Measurements from ENCODE around the gene MAD1L1. TPM values are rescaled to one million over a fixed set of nuclear protein-coding genes. Genes with fewer than 3 reads are reported as not detected.
A peak's percentile ranks its signal among the peaks of the same experiment; 100 is the strongest.

Gene MAD1L1
- total and polyA plus RNA-seq, 2 of the 8 experiments (the other 6 are each of a cell fraction or from before 2014, with no cell fraction given) = 40.4 to 44.6 TPM

- peaks cover 0 to 16% (median 8%) of the 10 kb centered on the region in 4 experiments; a peak in 6 of 7 replicates for H3K4me1 ChIP-seq (replicated peaks in 1 of 4; ENCODE audit: control insufficient read depth in 3 of 4, insufficient read depth in 4 of 4, low read length in 3 of 4)
- no peak overlapping the region for H4K91ac ChIP-seq (replicated peaks; ENCODE audit: insufficient read length, low read length)
- no peak overlapping the region for H2BK15ac ChIP-seq (ENCODE audit: low read length)
- no peak overlapping the region for H3K4ac ChIP-seq (replicated peaks; ENCODE audit: insufficient read length, low read depth, low read length)
- no peak overlapping the region for H2AK5ac ChIP-seq (ENCODE audit: low read depth, low read length)
- no peak overlapping the region for H2BK120ac ChIP-seq (replicated peaks; ENCODE audit: low read depth, low read length)
- H2AFZ ChIP-seq (ENCODE audit: low read length) = no peak overlapping the region
- H2BK20ac ChIP-seq (ENCODE audit: low read length) = no peak overlapping the region
- H3K4me2 ChIP-seq (ENCODE audit: insufficient read depth in 1 of 2, low read depth in 2 of 2, low read length in 2 of 2) = peak overlapping the region in 1 of 2 experiments; percentile 15; a peak in 1 of 4 replicates
- peak overlapping the region; percentile 30; the same call in 1 of the 2 replicates for H2BK5ac ChIP-seq (ENCODE audit: low read depth, low read length)
- H3K9me3 ChIP-seq (ENCODE audit: insufficient read depth in 2 of 2, low read depth in 1 of 2, low read length in 1 of 2) = peaks cover 4 to 20% of the 10 kb centered on the region in 2 experiments; a peak in 3 of 4 replicates
- H3K18ac ChIP-seq (ENCODE audit: extremely low read depth, low read length) = no peak overlapping the region; the same call in 1 of the 2 replicates
- ChIA-PET POLR2A (ENCODE audit: partially characterized antibody) (no interaction called here), CTCF (ENCODE audit: partially characterized antibody) (interaction anchor here (0.5 to 2.1 kb wide), 4 partner anchors 100 to 298 kb away, joined by 3 to 5 read pairs (median 3); no protein-coding TSS in a partner anchor)
- H3K9ac ChIP-seq (replicated peaks in 1 of 4; ENCODE audit: extremely low read depth in 1 of 4, low read depth in 3 of 4, low read length in 3 of 4) = no peak overlapping the region; a peak in 1 of 7 replicates
- no peak overlapping the region for H3K4me3 ChIP-seq (ENCODE audit: extremely low read depth in 1 of 4, insufficient read depth in 2 of 4, low read depth in 3 of 4, low read length in 4 of 4)
- no peak overlapping the region for H3K23ac ChIP-seq (ENCODE audit: insufficient read length)
- no peak overlapping the region for H2BK12ac ChIP-seq (ENCODE audit: low read depth, low read length)
- no peaks in the 10 kb centered on the region; a peak in 1 of 8 replicates for H3K36me3 ChIP-seq (ENCODE audit: control insufficient read depth in 2 of 4, insufficient read depth in 4 of 4, low read length in 3 of 4)
- no peaks in the 10 kb centered on the region for H3K23me2 ChIP-seq (ENCODE audit: low read depth, low read length)
- H3K14ac ChIP-seq (ENCODE audit: insufficient read length) = no peak overlapping the region
- H4K5ac ChIP-seq (ENCODE audit: insufficient read length, low read depth, low read length) = no peak overlapping the region
- H3K27ac ChIP-seq (ENCODE audit: low read depth, low read length) = 0 out of 2 replicates have a peak overlapping the region, but pooled peaks have one; percentile 17
- no peak overlapping the region for H4K8ac ChIP-seq (ENCODE audit: extremely low read depth, insufficient read depth, low read length)
- no peaks in the 10 kb centered on the region for H4K20me1 ChIP-seq (replicated peaks in 1 of 2; ENCODE audit: control insufficient read depth in 1 of 2, insufficient read depth in 2 of 2, low read length in 2 of 2)
- DNase-seq (ENCODE audit: low read depth in 1 of 2, low spot score in 2 of 2) (no peak), FAIRE-seq (no peak)
- H3K27me3 ChIP-seq (replicated peaks in 1 of 4; ENCODE audit: control insufficient read depth in 3 of 4, extremely low read depth in 1 of 4, insufficient read depth in 3 of 4, low read length in 3 of 4) = no peaks in the 10 kb centered on the region
- H3K79me2 ChIP-seq (ENCODE audit: control insufficient read depth in 1 of 2, insufficient read depth in 2 of 2, low read length in 2 of 2) = peaks cover 0 to 2% of the 10 kb centered on the region in 2 experiments; a peak in 1 of 4 replicates
- 86% methylated on average over 5 of the region's 5 CpGs; no CpG with 5 or more reads in 1 of the 2 experiments for WGBS, 2 experiments (ENCODE audit: extremely low coverage in 1 of 2, insufficient coverage in 1 of 2, insufficient read length in 1 of 2, insufficient replicate concordance in 2 of 2, low coverage in 1 of 2, low lambda C conversion rate in 2 of 2, missing lambda C conversion rate in 1 of 2)
- H3K79me1 ChIP-seq (ENCODE audit: low read depth, low read length) = no peaks in the 10 kb centered on the region
- no peak overlapping the region for H3K56ac ChIP-seq (replicated peaks; ENCODE audit: insufficient read length, low read depth, low read length)
- TF ChIP-seq RAD21 (IDR thresholded peaks at IDR 0.05 in 1 of 2, conservative IDR thresholded peaks at IDR 0.05 in 1 of 2; ENCODE audit: low read depth in 2 of 2, low read length in 2 of 2) = no peak
- no peak for TF ChIP-seq SIN3A (conservative IDR thresholded peaks at IDR 0.05 in 1 of 2, IDR thresholded peaks at IDR 0.05 in 1 of 2; ENCODE audit: low read depth in 1 of 2, low read length in 2 of 2)
- TF ChIP-seq POLR2A (IDR thresholded peaks at IDR 0.05; ENCODE audit: control extremely low read depth in 1 of 2, low read depth in 2 of 2, low read length in 2 of 2) = no peak
These were observed 289.8 kb downstream of the MAD1L1 start for GRCh38 chr7:1942941-1943289.
